Upper lobe of left lung (tissue), 6 donors: ENCODE data around the gene ANXA4. TPM values are rescaled to one million over a fixed set of nuclear protein-coding genes. Genes with fewer than 3 reads are reported as not detected.

Source experiments
- ATAC-seq, 2 donors: fragments of 200-7000 bp; cut with Tn5 transposase; one replicate each; pipeline ENCODE4 v1.9.1; 2022; ENCODE audit warnings: mild to moderate bottlenecking in 2 of 2, moderate library complexity in 2 of 2; ENCODE audit not compliant: low FRiP score in 2 of 2
- DNase-seq, 2 donors: peaks; one replicate each; pipeline ENCODE4 v3.0.0-alpha.2; 2019 to 2020
- H3K27ac ChIP-seq, 4 donors: fragments of 200-600 bp; sonication (generic); one replicate each; pipeline ENCODE4 v1.5.1; 2016 to 2019
- H3K27me3 ChIP-seq, 4 donors: fragments of 200-600 bp; sonication (generic); one replicate each; pipeline ENCODE4 v1.5.1; 2017 to 2019
- H3K36me3 ChIP-seq, 4 donors: fragments of 200-600 bp; sonication (generic); one replicate each; pipeline ENCODE4 v1.5.1; 2016 to 2019
- H3K4me1 ChIP-seq, 4 donors: fragments of 200-600 bp; sonication (generic); one replicate each; pipeline ENCODE4 v1.5.1; 2018 to 2019
- H3K4me3 ChIP-seq, 4 donors: fragments of 200-600 bp; sonication (generic); one replicate each; pipeline ENCODE4 v1.5.1; 2017 to 2019; ENCODE audit warnings: mild to moderate bottlenecking in 2 of 4, moderate library complexity in 1 of 4
- H3K9me3 ChIP-seq, 4 donors: fragments of 200-600 bp; sonication (generic); one replicate each; pipeline ENCODE4 v1.5.1; 2018 to 2019
- EP300 ChIP-seq, 4 donors: sonication (generic); formaldehyde crosslinking; IDR thresholded peaks; one replicate each; pipeline ENCODE4 v1.5.1; 2017; ENCODE audit warnings: antibody characterized with exemption in 4 of 4, control low read depth in 2 of 4
- POLR2A ChIP-seq, 4 donors: fragments of 450-650 bp; IDR thresholded peaks; one replicate each; pipeline ENCODE4 v1.5.1; 2016 to 2017; ENCODE audit warnings: antibody characterized with exemption in 4 of 4, mild to moderate bottlenecking in 2 of 4
- POLR2AphosphoS5 ChIP-seq, 2 donors: sonication (generic); formaldehyde crosslinking; IDR thresholded peaks; one replicate each; pipeline ENCODE4 v1.5.1; 2017; ENCODE audit warnings: antibody characterized with exemption in 2 of 2
- WGBS, 2 donors: methylation state at CpG; one replicate each; pipeline ENCODE4 v1.1.5; 2017 to 2018; 5-methylcytosine and 5-hydroxymethylcytosine counted together
- total RNA-seq, 6 donors: library from RNA; depleted of rRNA in 4 of 6; stranded (reverse); fragments of >200 nt in 4 of 6; gene quantifications; one replicate each; pipeline versions ENCODE4 v1.1.0 to v1.2.1, GENCODE V29; 2016 to 2021
- TF ChIP-seq, protein P1 (sequence below), 6 experiments: fragments of 450-650 bp in 4 of 6; fragments of 200-600 bp in 2 of 6; sonication (generic) in 2 of 6; IDR thresholded peaks; one replicate each; pipeline ENCODE4 v1.5.1; 2016 to 2019; ENCODE audit warnings: antibody characterized with exemption in 6 of 6
- donor health status: DM: no; HTN: no; CAD: no; lungs with moderate emphysema.
- donor health status: DM: no; HTN: yes; CAD: no; lungs with severe emphysema.

Gene ANXA4
- total RNA-seq, 6 donors from 2014 or later, result 84.0 to 214 (median 161) TPM

DNA sequence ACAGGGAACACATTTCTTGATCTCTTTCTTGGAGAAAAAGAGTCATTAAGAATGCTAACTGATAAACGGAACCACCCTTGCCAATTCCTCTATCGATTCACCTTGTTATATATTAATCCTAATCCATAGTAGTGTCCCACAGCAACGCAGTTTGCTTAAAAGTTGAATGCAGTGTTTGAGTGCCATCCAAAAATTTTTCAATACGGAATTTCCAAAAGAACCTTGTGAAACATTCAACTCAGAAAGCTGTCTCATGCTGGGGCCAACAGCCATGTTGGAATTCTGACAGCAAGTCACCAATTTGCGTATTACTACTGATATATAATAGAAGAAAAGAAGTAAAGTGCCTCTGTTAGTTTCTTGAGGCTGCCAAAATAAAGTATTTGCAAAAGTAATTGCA lies 42.3 kb downstream of the ANXA4 start:
- Histone ChIP-seq H3K36me3 (peaks cover 0 to 33% (median 5%) of the 10 kb centered on the region in 4 donors), H3K9me3 (no peaks in the 10 kb centered on the region), H3K4me3 (no peak overlapping the region), H3K27me3 (no peaks in the 10 kb centered on the region), H3K27ac (no peak overlapping the region), H3K4me1 (peaks cover 0 to 36% (median 18%) of the 10 kb centered on the region in 4 donors)
- 90 to 97% methylated on average over 5 of the region's 5 CpGs for WGBS, 2 donors
- DNase-seq (no peak), ATAC-seq (no peak)
- TF ChIP-seq, protein P1, sequence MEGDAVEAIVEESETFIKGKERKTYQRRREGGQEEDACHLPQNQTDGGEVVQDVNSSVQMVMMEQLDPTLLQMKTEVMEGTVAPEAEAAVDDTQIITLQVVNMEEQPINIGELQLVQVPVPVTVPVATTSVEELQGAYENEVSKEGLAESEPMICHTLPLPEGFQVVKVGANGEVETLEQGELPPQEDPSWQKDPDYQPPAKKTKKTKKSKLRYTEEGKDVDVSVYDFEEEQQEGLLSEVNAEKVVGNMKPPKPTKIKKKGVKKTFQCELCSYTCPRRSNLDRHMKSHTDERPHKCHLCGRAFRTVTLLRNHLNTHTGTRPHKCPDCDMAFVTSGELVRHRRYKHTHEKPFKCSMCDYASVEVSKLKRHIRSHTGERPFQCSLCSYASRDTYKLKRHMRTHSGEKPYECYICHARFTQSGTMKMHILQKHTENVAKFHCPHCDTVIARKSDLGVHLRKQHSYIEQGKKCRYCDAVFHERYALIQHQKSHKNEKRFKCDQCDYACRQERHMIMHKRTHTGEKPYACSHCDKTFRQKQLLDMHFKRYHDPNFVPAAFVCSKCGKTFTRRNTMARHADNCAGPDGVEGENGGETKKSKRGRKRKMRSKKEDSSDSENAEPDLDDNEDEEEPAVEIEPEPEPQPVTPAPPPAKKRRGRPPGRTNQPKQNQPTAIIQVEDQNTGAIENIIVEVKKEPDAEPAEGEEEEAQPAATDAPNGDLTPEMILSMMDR (IDR thresholded peaks at IDR 0.05), result no peak
- TF ChIP-seq POLR2A (IDR thresholded peaks at IDR 0.05) (no peak), EP300 (IDR thresholded peaks at IDR 0.05) (no peak), POLR2AphosphoS5 (IDR thresholded peaks at IDR 0.05) (no peak)

DNA sequence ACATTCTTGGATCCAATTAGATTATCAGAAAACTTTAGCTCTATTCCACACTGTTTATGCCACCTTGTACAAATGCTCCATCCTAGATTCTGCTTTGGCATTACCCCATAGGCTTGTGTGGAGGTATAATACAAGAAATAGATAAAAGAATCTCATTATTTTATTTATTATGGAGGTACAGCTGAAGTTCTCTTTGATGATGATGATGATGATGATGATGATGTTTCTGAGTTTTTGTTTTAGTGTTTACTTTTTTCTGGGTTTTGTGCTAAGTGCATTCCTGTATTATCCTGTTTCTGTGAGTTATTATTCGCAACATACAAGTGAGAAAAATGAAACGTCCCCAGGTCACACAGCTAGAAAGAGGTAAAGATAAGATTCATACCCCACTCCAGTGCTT lies 43.4 kb downstream of the ANXA4 start:
- WGBS, 2 donors, result 91 to 92% methylated on average over 2 of the region's 2 CpGs
- no peaks in the 10 kb centered on the region for H3K9me3 ChIP-seq
- H3K27me3 ChIP-seq, result no peaks in the 10 kb centered on the region
- peaks cover 10 to 35% (median 21%) of the 10 kb centered on the region in 4 donors for H3K4me1 ChIP-seq
- TF ChIP-seq POLR2AphosphoS5 (IDR thresholded peaks at IDR 0.05) (no peak), POLR2A (IDR thresholded peaks at IDR 0.05) (no peak), EP300 (IDR thresholded peaks at IDR 0.05) (no peak)
- TF ChIP-seq, protein P1 (IDR thresholded peaks at IDR 0.05), result no peak
- no peak overlapping the region for H3K4me3 ChIP-seq
- ATAC-seq (no peak), DNase-seq (no peak)
- no peak overlapping the region for H3K27ac ChIP-seq
- peaks cover 0 to 37% (median 6%) of the 10 kb centered on the region in 4 donors for H3K36me3 ChIP-seq

DNA sequence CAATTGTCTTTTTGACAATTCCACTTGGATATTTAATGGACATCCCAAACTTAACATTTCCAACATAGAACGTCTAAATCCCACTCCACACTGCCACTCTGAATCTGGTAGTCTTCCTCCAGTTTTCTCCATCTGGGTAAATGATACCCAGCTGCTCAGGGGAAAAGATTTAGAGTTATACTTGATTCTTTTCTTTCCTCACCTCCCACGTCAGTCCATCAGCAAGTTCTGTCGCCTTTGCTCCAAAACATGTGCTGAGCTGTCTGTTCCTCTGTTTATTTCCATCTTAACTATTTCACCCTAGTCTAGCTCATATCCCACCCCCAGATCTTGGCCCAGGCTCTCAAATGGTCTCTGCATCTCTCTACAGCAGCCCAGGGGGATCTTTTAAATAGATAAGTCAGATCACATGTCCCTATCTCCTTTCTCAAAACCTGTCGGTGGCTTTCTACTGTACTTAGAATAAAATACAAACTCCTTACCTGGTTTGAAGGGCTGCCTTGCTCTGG lies 44.2 kb downstream of the ANXA4 start:
- no peaks in the 10 kb centered on the region for H3K9me3 ChIP-seq
- WGBS, 2 donors, result 85 to 89% methylated on average over 4 of the region's 4 CpGs
- H3K4me3 ChIP-seq, result no peak overlapping the region
- ATAC-seq (no peak), DNase-seq (no peak)
- no peak overlapping the region for H3K27ac ChIP-seq
- peaks cover 11 to 28% (median 16%) of the 10 kb centered on the region in 4 donors for H3K4me1 ChIP-seq
- peaks cover 0 to 37% (median 6%) of the 10 kb centered on the region in 4 donors for H3K36me3 ChIP-seq
- H3K27me3 ChIP-seq, result no peaks in the 10 kb centered on the region
- TF ChIP-seq, protein P1 (IDR thresholded peaks at IDR 0.05), result no peak
- TF ChIP-seq POLR2A (IDR thresholded peaks at IDR 0.05) (no peak), EP300 (IDR thresholded peaks at IDR 0.05) (no peak), POLR2AphosphoS5 (IDR thresholded peaks at IDR 0.05) (no peak)

DNA sequence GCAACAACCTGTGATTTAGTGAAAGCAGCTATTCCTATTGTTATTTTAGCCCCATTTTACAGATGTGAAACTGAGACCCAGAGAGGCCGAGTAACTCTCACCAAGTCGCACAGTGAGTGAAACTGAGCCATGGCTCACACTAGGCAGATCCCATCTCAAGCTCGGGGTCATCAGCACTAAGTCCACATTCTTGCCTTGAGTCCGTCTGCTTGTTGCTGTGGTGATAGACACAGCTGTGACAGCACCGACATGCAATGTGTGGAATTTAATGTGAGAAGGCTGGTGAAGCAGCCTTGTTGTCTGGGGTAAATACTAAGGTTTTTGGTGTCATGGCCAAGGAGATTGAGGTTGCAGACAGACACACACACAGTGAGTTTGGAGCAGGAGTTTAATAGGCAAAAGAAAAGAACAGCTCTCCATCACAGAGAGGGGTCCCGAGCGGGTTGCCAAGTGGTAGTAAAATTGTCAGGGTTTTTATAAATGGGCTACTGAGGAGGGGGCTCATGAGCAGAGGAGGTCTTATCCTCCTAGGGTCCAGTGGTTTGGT lies 47.3 kb downstream of the ANXA4 start:
- Histone ChIP-seq H3K27ac (peak overlapping the region in 3 of 4 donors; percentile 46 to 61 (median 54)), H3K9me3 (no peaks in the 10 kb centered on the region), H3K4me1 (peaks cover 7 to 12% (median 10%) of the 10 kb centered on the region in 4 donors), H3K27me3 (no peaks in the 10 kb centered on the region), H3K36me3 (peaks cover 0 to 31% (median 7%) of the 10 kb centered on the region in 4 donors), H3K4me3 (no peak overlapping the region)
- peak in 1 of 2 donors; percentile 89 for ATAC-seq
- WGBS, 2 donors, result 67 to 83% methylated on average over 7 of the region's 7 CpGs
- TF ChIP-seq, protein P1 (IDR thresholded peaks at IDR 0.05), result no peak
- TF ChIP-seq EP300 (IDR thresholded peaks at IDR 0.05) (peak in 1 of 4 donors; percentile 9), POLR2AphosphoS5 (IDR thresholded peaks at IDR 0.05) (peak in 1 of 2 donors; percentile 10), POLR2A (IDR thresholded peaks at IDR 0.05) (no peak)
- no peak for DNase-seq
